HepG2 (cell line): ENCODE results near the gene ZNF292. TPM values are rescaled to one million over a fixed set of nuclear protein-coding genes. Genes with fewer than 3 reads are reported as not detected.

Source experiments
- ATAC-seq: fragments of 200-7000 bp; cut with Tn5 transposase; 3 replicates; pipeline ENCODE4 v1.9.1; 2020; ENCODE audit warnings: mild to moderate bottlenecking, moderate library complexity
- BruUV-seq: library from RNA; stranded (reverse); fragments of 400-500 nt; replicated peaks from 2 replicates; lab custom pipeline; 2021; lab: Mats Ljungman, UMichigan
- CTCF ChIA-PET: fragments of 300-600 bp; formaldehyde crosslinking; extraction: SDS; loops from one replicate; lab custom pipeline; 2021; ENCODE audit warnings: low total read pairs, inconsistent platforms, low intra/inter-chr PET ratio; lab: Yijun Ruan, JAX
- POLR2A ChIA-PET: fragments of 350-600 bp; sonication (Branson Sonifier 250); formaldehyde crosslinking; loops from one replicate; lab custom pipeline; 2020; ENCODE audit warnings: antibody characterized with exemption, inconsistent platforms; lab: Yijun Ruan, JAX
- DNase-seq: peaks from one replicate; pipeline ENCODE4 v3.0.0-alpha.2; 2015; ENCODE audit warnings: low spot score
- FAIRE-seq: peaks from 3 replicates; lab custom pipeline; 2011; peaks lifted over from hg19 to GRCh38; lab: Jason Lieb, UNC
- H2AFZ ChIP-seq: one replicate; pipeline ENCODE4 v1.6.1; 2011; ENCODE audit warnings: low read length, inconsistent platforms
- H3K27ac ChIP-seq: fragments of 300-600 bp; 3 replicates; pipeline ENCODE4 v1.8.0; 2011; ENCODE audit warnings: mixed run types, mild to moderate bottlenecking, mixed read lengths, low read length, inconsistent platforms; ENCODE audit not compliant: insufficient read depth; ENCODE audit errors: extremely low read length
- H3K27me3 ChIP-seq, 2 experiments: fragments of 200-600 bp in 1 of 2; 2 replicates in 1 of 2; 3 replicates in 1 of 2; pipeline versions ENCODE4 v1.6.0 to v1.8.0; 2011; ENCODE audit warnings: low read length in 2 of 2, mild to moderate bottlenecking in 2 of 2, moderate library complexity in 2 of 2, inconsistent platforms in 1 of 2; ENCODE audit not compliant: insufficient read depth in 2 of 2, control insufficient read depth in 1 of 2
- H3K36me3 ChIP-seq, 2 experiments: fragments of 200-600 bp in 1 of 2; replicated peaks in 1 of 2; 2 replicates in 1 of 2; 3 replicates in 1 of 2; pipeline versions ENCODE4 v1.5.1 to v1.8.0; 2011; ENCODE audit warnings: low read length in 2 of 2, inconsistent platforms in 1 of 2; ENCODE audit not compliant: insufficient read depth in 2 of 2, control insufficient read depth in 1 of 2
- H3K4me1 ChIP-seq: 2 replicates; pipeline ENCODE4 v1.5.1; 2012; ENCODE audit warnings: low read length, inconsistent platforms; ENCODE audit not compliant: insufficient read depth
- H3K4me2 ChIP-seq: 2 replicates; pipeline ENCODE4 v1.6.0; 2011; ENCODE audit warnings: low read depth, low read length, inconsistent platforms
- H3K4me3 ChIP-seq, 3 experiments: fragments of 200-600 bp in 1 of 3; sonication (generic), shearing (Covaris generic) in 1 of 3; replicated peaks in 1 of 3; 2 replicates each; pipeline ENCODE4 v1.5.1; 2011 to 2016; ENCODE audit warnings: low read length in 3 of 3, inconsistent platforms in 2 of 3, low read depth in 2 of 3, mild to moderate bottlenecking in 2 of 3, control low read depth in 1 of 3, mixed read lengths in 1 of 3; ENCODE audit not compliant: insufficient read depth in 1 of 3
- H3K79me2 ChIP-seq: one replicate; pipeline ENCODE4 v1.6.1; 2011; ENCODE audit warnings: low read length, inconsistent platforms; ENCODE audit not compliant: insufficient read depth
- H3K9ac ChIP-seq: 2 replicates; pipeline ENCODE4 v1.6.0; 2011; ENCODE audit warnings: mild to moderate bottlenecking, low read depth, low read length, inconsistent platforms; ENCODE audit not compliant: insufficient read depth
- H3K9me3 ChIP-seq: 2 replicates; pipeline ENCODE4 v1.5.1; 2012; ENCODE audit warnings: mild to moderate bottlenecking, low read length
- H4K20me1 ChIP-seq: 2 replicates; pipeline ENCODE4 v1.6.0; 2011; ENCODE audit warnings: inconsistent platforms, mild to moderate bottlenecking, low read length, moderate library complexity; ENCODE audit not compliant: insufficient read depth
- E2F2 ChIP-seq: sonication (generic); formaldehyde crosslinking; IDR thresholded peaks from 2 replicates; pipeline ENCODE4 v1.4.0; 2020; ENCODE audit warnings: missing genetic modification reagents, borderline replicate concordance
- GPN1 ChIP-seq: sonication (generic); formaldehyde crosslinking; IDR thresholded peaks from 2 replicates; pipeline ENCODE4 v1.5.1; 2020; ENCODE audit warnings: missing genetic modification reagents, borderline replicate concordance
- MAF1 ChIP-seq: sonication (generic); formaldehyde crosslinking; IDR thresholded peaks from 2 replicates; pipeline ENCODE4 v1.5.0; 2020; ENCODE audit warnings: missing genetic modification reagents, borderline replicate concordance
- REST ChIP-seq, 2 experiments: IDR thresholded peaks; 2 replicates each; pipeline ENCODE4 v1.6.1; 2011 to 2012; ENCODE audit warnings: low read length in 2 of 2, borderline replicate concordance in 1 of 2, low read depth in 1 of 2, mild to moderate bottlenecking in 1 of 2, moderate library complexity in 1 of 2
- ZNF460 ChIP-seq: sonication (generic); formaldehyde crosslinking; IDR thresholded peaks from 2 replicates; pipeline ENCODE4 v1.5.1; 2020; ENCODE audit warnings: missing genetic modification reagents, mild to moderate bottlenecking, borderline replicate concordance
- ZNF562 ChIP-seq: sonication (generic); formaldehyde crosslinking; IDR thresholded peaks from 2 replicates; pipeline ENCODE4 v1.8.0; 2022; ENCODE audit warnings: missing genetic modification reagents, borderline replicate concordance
- ZSCAN21 ChIP-seq: sonication (generic); formaldehyde crosslinking; IDR thresholded peaks from 2 replicates; pipeline ENCODE4 v1.8.0; 2022; ENCODE audit warnings: mild to moderate bottlenecking, missing genetic modification reagents, moderate library complexity, borderline replicate concordance
- WGBS: methylation state at CpG from one replicate; pipeline ENCODE4 v1.1.6; 2017; ENCODE audit warnings: low lambda C conversion rate; 5-methylcytosine and 5-hydroxymethylcytosine counted together
- in situ Hi-C: cut with HindIII; loops from 2 replicates; pipeline ENCODE4 v1.10.0; 2017; ENCODE audit warnings: low pct_unique_long_range_greater_than_20kb; ENCODE audit not compliant: extremely low pct_ligation_motif_present
- intact Hi-C: fragments of 100-400 bp; cut with micrococcal nuclease; formaldehyde crosslinking; loops from one replicate; pipeline ENCODE4 v1.10.0; 2022; ENCODE audit not compliant: unreplicated experiment
- polyA plus RNA-seq, 8 experiments: library from polyadenylated mRNA; depleted of rRNA in 3 of 8; stranded (reverse) in 7 of 8; unstranded in 1 of 8; fragments of >200 nt; fragmentation: Illumina TruSeq in 4 of 8; extraction: Trizol in 4 of 8; gene quantifications; 2 replicates each; pipeline versions ENCODE4 v1.2.1 to v1.2.3, GENCODE V29; 2011 to 2016; ENCODE audit warnings: low read depth in 4 of 8, missing spikeins in 1 of 8, mixed read lengths in 1 of 8; ENCODE audit not compliant: insufficient read depth in 1 of 8
- total RNA-seq, 5 experiments: library from RNA; depleted of rRNA; stranded (reverse); fragments of >200 nt; fragmentation: Illumina TruSeq; extraction: Trizol; gene quantifications; 2 replicates each; pipeline ENCODE4 v1.2.3, GENCODE V29; 2016; ENCODE audit warnings: low read depth in 1 of 5
- TF ChIP-seq, protein P1 (sequence below): sonication (generic); formaldehyde crosslinking; IDR thresholded peaks from 2 replicates; pipeline ENCODE4 v1.4.0; 2020; ENCODE audit warnings: missing genetic modification reagents
- TF ChIP-seq, protein P2 (sequence below): sonication (generic); formaldehyde crosslinking; IDR thresholded peaks from 2 replicates; pipeline ENCODE4 v1.5.0; 2020; ENCODE audit warnings: missing genetic modification reagents

Gene ZNF292
- total and polyA plus RNA-seq, 2 of the 13 experiments (the other 11 are each of a cell fraction or from before 2014, with no cell fraction given) = 9.9 to 12.8 TPM

- TF ChIP-seq, protein P1, sequence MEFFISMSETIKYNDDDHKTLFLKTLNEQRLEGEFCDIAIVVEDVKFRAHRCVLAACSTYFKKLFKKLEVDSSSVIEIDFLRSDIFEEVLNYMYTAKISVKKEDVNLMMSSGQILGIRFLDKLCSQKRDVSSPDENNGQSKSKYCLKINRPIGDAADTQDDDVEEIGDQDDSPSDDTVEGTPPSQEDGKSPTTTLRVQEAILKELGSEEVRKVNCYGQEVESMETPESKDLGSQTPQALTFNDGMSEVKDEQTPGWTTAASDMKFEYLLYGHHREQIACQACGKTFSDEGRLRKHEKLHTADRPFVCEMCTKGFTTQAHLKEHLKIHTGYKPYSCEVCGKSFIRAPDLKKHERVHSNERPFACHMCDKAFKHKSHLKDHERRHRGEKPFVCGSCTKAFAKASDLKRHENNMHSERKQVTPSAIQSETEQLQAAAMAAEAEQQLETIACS (CRISPR knock-in tag) = no peak
- TF ChIP-seq REST (IDR thresholded peaks at IDR 0.05; ENCODE audit: borderline replicate concordance in 1 of 2, low read depth in 1 of 2, low read length in 2 of 2) (no peak), MAF1 (CRISPR knock-in tag) (no peak), ZNF460 (CRISPR knock-in tag) (no peak)
Observed at GRCh38 chr6:87241304-87241703, 85.9 kb downstream of the ZNF292 start (continued).

DNA sequence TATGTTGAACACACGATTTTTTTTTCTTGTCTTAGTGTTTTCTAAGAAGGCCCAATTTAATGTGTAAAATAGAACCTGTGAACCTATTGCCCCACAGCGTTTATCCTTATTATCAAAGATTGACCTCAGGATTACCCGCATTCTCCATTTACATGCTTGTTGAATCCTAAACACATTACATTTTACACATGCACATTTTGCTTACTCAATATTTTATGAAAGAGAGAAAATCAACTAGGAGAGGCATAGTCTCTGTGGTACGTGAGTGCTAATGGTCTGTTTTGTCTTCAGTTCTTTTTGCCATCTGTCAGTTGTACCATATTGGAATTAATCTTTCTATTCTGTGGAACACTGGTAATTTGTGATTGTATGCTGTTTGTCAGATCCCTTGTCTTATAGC is 86.9 kb downstream of the ZNF292 start:
- in situ Hi-C loops (no loop called here), intact Hi-C loops (loop anchor here (5.0 kb wide), 1 partner anchor 175 kb away; no protein-coding TSS in a partner anchor)
- H3K79me2 ChIP-seq = no peaks in the 10 kb centered on the region
- no peak for ATAC-seq
- no peak overlapping the region for H3K4me2 ChIP-seq
- H3K27ac ChIP-seq = no peak overlapping the region
- H3K4me3 ChIP-seq = no peak overlapping the region
- no peaks in the 10 kb centered on the region for H3K27me3 ChIP-seq
- FAIRE-seq = no peak
- H4K20me1 ChIP-seq = no peaks in the 10 kb centered on the region; the same call in 1 of the 2 replicates
- H3K9me3 ChIP-seq = no peaks in the 10 kb centered on the region
- TF ChIP-seq ZNF562 (CRISPR knock-in tag) = no peak
- TF ChIP-seq GPN1 (CRISPR knock-in tag) = no peak
- no peak for TF ChIP-seq ZSCAN21
- TF ChIP-seq, protein P2, sequence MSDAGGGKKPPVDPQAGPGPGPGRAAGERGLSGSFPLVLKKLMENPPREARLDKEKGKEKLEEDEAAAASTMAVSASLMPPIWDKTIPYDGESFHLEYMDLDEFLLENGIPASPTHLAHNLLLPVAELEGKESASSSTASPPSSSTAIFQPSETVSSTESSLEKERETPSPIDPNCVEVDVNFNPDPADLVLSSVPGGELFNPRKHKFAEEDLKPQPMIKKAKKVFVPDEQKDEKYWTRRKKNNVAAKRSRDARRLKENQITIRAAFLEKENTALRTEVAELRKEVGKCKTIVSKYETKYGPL (CRISPR knock-in tag) = no peak
- no peak for TF ChIP-seq E2F2 (CRISPR knock-in tag)
- DNase-seq = no peak
- H2AFZ ChIP-seq = no peak overlapping the region
- 97% methylated on average over 4 of the region's 4 CpGs for WGBS
- no peaks in the 10 kb centered on the region for H3K4me1 ChIP-seq
- no peak overlapping the region for H3K9ac ChIP-seq
- ChIA-PET POLR2A (no interaction called here), CTCF (no interaction called here)
- no TSS peak for BruUV-seq
- peaks cover 8 to 35% of the 10 kb centered on the region in 2 experiments for H3K36me3 ChIP-seq
